Left lung (tissue), 10 donors: ENCODE results near the gene XYLB. TPM values are rescaled to one million over a fixed set of nuclear protein-coding genes. Genes with fewer than 3 reads are reported as not detected.
A peak's percentile ranks its signal among the peaks of the same experiment; 100 is the strongest.

Experiments
- ATAC-seq: fragments of 200-7000 bp; cut with Tn5 transposase; one replicate; pipeline ENCODE4 v1.9.1; 2020; ENCODE audit warnings: moderate library complexity
- DNase-seq, 4 donors: peaks; one replicate each; pipeline ENCODE4 v3.0.0-alpha.2; 2013 to 2020
- H3K27ac ChIP-seq, 2 donors: fragments of 200-600 bp; sonication (generic) in 1 of 2; one replicate each; pipeline versions ENCODE4 v1.5.0 to v1.8.0; 2020 to 2021
- H3K27me3 ChIP-seq, 2 donors: fragments of 200-600 bp; sonication (generic) in 1 of 2; one replicate each; pipeline versions ENCODE4 v1.5.0 to v1.8.0; 2020 to 2021
- H3K36me3 ChIP-seq, 2 donors: fragments of 200-600 bp; sonication (generic) in 1 of 2; one replicate each; pipeline versions ENCODE4 v1.5.0 to v1.8.0; 2020 to 2021
- H3K4me1 ChIP-seq, 2 donors: fragments of 200-600 bp; one replicate each; pipeline ENCODE4 v1.8.0; 2021
- H3K4me3 ChIP-seq, 2 donors: fragments of 200-600 bp; sonication (generic) in 1 of 2; one replicate each; pipeline versions ENCODE4 v1.5.0 to v1.8.0; 2020 to 2021; ENCODE audit warnings: mild to moderate bottlenecking in 1 of 2
- H3K9me3 ChIP-seq, 2 donors: fragments of 200-600 bp; sonication (generic) in 1 of 2; one replicate each; pipeline versions ENCODE4 v1.5.0 to v1.8.0; 2020 to 2021
- CTCF ChIP-seq, 2 donors: fragments of 200-600 bp; sonication (generic) in 1 of 2; IDR thresholded peaks; one replicate each; pipeline versions ENCODE4 v1.5.0 to v1.8.0; 2021; ENCODE audit warnings: antibody characterized with exemption in 2 of 2
- intact Hi-C, 2 donors: fragments of 100-400 bp; cut with DNase I; formaldehyde crosslinking; loops; one replicate each; pipeline versions ENCODE4 v1.11.2 to v1.14.2; 2022
- polyA plus RNA-seq, 6 donors: library from polyadenylated mRNA; unstranded; fragments of 120-200 nt; gene quantifications; one replicate each; pipeline ENCODE4 v1.2.1, GENCODE V29; 2013; ENCODE audit not compliant: insufficient read length in 6 of 6
- total RNA-seq, 2 donors: library from RNA; stranded (reverse); fragmentation: NEBNext Ultra II Directional; extraction: Animal tissue kit (Norgen Biotek cat#: 25700); gene quantifications; one replicate each; pipeline ENCODE4 v1.2.1, GENCODE V29; 2021
- donor health status: DM: no; HTN: yes; CAD: no.
- donor health status: DM: no; HTN: no; CAD: no.

XYLB gene
- total and polyA plus RNA-seq, 8 donors = 5.1 to 8.7 (median 7.3) TPM

GRCh38 chr3:38454178-38454883 lies 107.7 kb downstream of the XYLB start:
- H3K9me3 ChIP-seq = no peaks in the 10 kb centered on the region
- no peaks in the 10 kb centered on the region for H3K36me3 ChIP-seq
- TF ChIP-seq CTCF (IDR thresholded peaks at IDR 0.05) = no peak
- H3K4me1 ChIP-seq = peaks cover 14 to 52% of the 10 kb centered on the region in 2 donors
- peak in 3 of 4 donors; percentile 31 to 84 (median 44) for DNase-seq
- ATAC-seq = peak; percentile 25
- intact Hi-C loops = no loop called here
- H3K4me3 ChIP-seq = peak overlapping the region; percentile 69 to 77
- H3K27ac ChIP-seq = peak overlapping the region; percentile 69 to 80
- H3K27me3 ChIP-seq = peaks cover 0 to 37% of the 10 kb centered on the region in 2 donors

GRCh38 chr3:38454884-38455638 lies 108.5 kb downstream of the XYLB start:
- Histone ChIP-seq H3K36me3 (no peaks in the 10 kb centered on the region), H3K27ac (peak overlapping the region; percentile 69 to 80), H3K4me3 (peak overlapping the region; percentile 69 to 77), H3K9me3 (no peaks in the 10 kb centered on the region), H3K27me3 (peaks cover 0 to 37% of the 10 kb centered on the region in 2 donors), H3K4me1 (peaks cover 14 to 56% of the 10 kb centered on the region in 2 donors)
- ATAC-seq (peak; percentile 78), DNase-seq (peak; percentile 51 to 90 (median 76))
- intact Hi-C loops = no loop called here
- no peak for TF ChIP-seq CTCF (IDR thresholded peaks at IDR 0.05)

- Histone ChIP-seq H3K27me3 (peaks cover 0 to 37% of the 10 kb centered on the region in 2 donors), H3K4me3 (peak overlapping the region; percentile 69 to 77), H3K27ac (peak overlapping the region; percentile 35 to 49), H3K9me3 (no peaks in the 10 kb centered on the region), H3K4me1 (peaks cover 14 to 56% of the 10 kb centered on the region in 2 donors), H3K36me3 (no peaks in the 10 kb centered on the region)
- TF ChIP-seq CTCF (IDR thresholded peaks at IDR 0.05) = no peak
- DNase-seq (no peak), ATAC-seq (peak; percentile 0)
- intact Hi-C loops = no loop called here
These were observed 109.2 kb downstream of the XYLB start for GRCh38 chr3:38455639-38456430.

GRCh38 chr3:38457111-38458003 lies 110.8 kb downstream of the XYLB start:
- ATAC-seq (no peak), DNase-seq (no peak)
- TF ChIP-seq CTCF (IDR thresholded peaks at IDR 0.05) = no peak
- Histone ChIP-seq H3K4me1 (peaks cover 14 to 56% of the 10 kb centered on the region in 2 donors), H3K4me3 (no peak overlapping the region), H3K36me3 (no peaks in the 10 kb centered on the region), H3K27ac (peak overlapping the region in 1 of 2 donors; percentile 8), H3K27me3 (peaks cover 0 to 37% of the 10 kb centered on the region in 2 donors), H3K9me3 (no peaks in the 10 kb centered on the region)
- intact Hi-C loops = no loop called here
